ENCODE results near the gene HTRA1.

- TF ChIP-seq, protein P1, sequence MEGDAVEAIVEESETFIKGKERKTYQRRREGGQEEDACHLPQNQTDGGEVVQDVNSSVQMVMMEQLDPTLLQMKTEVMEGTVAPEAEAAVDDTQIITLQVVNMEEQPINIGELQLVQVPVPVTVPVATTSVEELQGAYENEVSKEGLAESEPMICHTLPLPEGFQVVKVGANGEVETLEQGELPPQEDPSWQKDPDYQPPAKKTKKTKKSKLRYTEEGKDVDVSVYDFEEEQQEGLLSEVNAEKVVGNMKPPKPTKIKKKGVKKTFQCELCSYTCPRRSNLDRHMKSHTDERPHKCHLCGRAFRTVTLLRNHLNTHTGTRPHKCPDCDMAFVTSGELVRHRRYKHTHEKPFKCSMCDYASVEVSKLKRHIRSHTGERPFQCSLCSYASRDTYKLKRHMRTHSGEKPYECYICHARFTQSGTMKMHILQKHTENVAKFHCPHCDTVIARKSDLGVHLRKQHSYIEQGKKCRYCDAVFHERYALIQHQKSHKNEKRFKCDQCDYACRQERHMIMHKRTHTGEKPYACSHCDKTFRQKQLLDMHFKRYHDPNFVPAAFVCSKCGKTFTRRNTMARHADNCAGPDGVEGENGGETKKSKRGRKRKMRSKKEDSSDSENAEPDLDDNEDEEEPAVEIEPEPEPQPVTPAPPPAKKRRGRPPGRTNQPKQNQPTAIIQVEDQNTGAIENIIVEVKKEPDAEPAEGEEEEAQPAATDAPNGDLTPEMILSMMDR (IDR thresholded peaks at IDR 0.05): no peak
- TF ChIP-seq POLR2A (IDR thresholded peaks at IDR 0.05): no peak
Measured at GRCh38 chr10:122508021-122508420, 46.7 kb downstream of the HTRA1 start.

Measured in esophagus squamous epithelium (tissue), 4 donors.